Stimulated activated CD4-positive, alpha-beta T cell treated with anti-CD3 and anti-CD28 coated beads, Interleukin-15, amount 100 ng/mL, for 24 hours (primary cell): ENCODE measurements around the gene RHOH.

ENCODE experiments used
- DNase-seq: peaks from one replicate; pipeline ENCODE4 v3.0.0-alpha.2; 2020

RHOH gene

DNA sequence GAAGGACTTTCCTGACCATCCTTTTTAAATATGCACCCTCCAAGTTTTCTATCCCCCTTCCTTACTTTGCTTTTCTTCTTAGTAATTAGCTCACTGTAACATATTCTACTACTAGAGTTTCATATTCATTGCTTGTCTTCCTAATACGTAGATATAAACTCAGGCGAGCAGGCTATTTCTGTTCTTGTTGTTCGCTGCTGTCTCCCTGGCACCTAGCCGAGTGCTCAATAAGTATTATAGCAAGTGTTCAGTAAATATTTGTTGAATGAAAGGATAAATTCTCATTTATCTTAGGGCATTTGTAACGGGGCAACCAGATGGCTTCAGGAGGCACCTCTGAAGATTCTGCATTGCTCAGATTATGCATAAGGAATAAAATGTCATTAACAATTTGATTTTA is 6.8 kb upstream of the RHOH start:
- DNase-seq: no peak

DNA sequence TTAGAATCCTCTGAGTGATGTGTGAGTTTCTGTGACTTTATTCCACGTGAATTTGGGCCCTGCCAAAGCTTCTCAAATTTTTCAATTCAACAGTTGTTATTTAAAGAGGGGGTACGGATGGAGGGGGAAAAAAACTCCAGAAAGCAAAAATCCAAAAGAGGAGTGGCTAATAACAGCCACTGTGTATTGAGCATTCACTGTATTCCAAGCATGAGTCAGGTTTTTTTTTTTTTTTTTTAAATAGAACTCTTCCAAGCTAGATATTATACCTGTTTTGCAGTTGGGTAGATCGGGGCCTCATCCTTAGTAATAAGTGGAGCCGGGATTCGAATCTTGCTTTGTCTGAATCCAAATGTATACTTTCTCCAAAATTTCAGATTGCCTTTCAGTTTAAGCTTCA is 6.4 kb upstream of the RHOH start:
- DNase-seq: no peak

DNA sequence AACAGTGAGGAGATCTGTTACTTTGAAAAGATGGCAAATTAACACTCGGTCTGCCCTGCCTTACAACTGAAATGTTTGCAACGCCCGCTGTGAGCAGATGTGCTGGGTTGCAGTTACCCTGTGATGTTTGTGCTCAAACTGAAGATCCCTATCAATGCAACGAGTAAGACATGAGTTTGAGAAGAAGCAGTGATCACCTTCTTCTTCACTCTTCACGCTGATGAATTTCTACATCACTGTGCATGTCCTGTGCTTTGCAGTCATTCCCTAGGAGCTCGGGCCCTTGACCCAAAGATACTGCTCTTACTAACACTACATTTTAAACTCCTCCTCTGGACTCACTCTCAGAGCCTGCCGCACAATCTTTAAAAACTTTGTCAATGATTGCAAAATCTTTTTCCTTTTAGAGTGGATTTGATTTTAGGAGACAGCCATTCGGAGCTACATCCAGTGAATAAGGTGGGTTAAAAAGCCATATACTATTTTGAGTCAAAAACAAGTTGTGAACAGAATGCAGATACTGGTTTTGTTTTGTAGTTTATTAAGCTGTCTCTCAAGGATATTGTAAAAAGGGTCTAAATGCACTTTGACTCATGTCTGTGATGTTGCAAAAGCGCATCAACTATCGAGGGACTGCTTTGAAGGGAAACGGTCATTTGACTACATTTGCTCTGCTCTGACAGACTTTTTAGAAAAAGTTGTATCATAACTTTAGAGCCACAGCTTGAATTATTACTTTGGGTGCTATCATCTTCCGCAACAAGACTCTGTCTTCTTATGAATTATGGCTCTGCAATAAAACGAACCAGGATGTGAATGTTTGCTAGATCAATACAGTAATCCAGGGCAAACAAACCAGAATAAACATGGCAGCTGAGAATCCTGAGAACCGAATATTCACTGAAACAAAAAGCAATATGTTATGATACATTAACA is 5.7 kb upstream of the RHOH start:
- no peak for DNase-seq

GRCh38 chr4:40192114-40193015 is 4.5 kb upstream of the RHOH start:
- no peak for DNase-seq

DNA sequence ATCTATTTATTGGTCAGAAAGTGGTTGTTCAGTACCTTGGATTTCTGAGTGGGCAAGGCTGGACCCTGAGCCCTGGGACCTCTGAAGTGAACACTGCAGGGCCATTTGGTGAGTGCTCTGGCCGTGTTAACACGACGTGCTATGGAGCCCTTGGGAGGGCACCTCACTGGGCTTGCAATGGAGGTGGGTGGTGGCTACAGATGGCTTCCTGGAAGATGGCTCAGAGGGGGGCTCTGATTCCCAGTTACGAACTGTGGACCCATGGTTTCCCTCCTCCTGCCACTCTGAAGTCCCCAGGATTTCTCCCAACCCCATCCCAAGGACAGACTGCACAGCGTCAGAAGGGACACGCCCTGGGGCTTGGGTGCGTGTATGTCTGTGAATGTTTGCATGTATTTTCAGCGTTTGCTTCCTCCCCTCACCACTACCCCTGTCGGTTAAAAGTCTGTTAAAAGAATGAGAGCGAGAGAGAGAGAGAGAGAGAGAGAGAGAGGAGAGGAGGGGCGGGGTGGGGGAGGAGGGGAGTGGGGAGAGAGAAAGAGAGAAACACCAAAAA is 3.7 kb upstream of the RHOH start:
- no peak for DNase-seq

- DNase-seq: no peak
These were observed 3.3 kb upstream of the RHOH start for GRCh38 chr4:40193578-40193977.

GRCh38 chr4:40194602-40195161 is 2.1 kb upstream of the RHOH start:
- DNase-seq: peak; percentile 55

GRCh38 chr4:40195182-40196177 is 1.4 kb upstream of the RHOH start:
- DNase-seq: no peak

DNA sequence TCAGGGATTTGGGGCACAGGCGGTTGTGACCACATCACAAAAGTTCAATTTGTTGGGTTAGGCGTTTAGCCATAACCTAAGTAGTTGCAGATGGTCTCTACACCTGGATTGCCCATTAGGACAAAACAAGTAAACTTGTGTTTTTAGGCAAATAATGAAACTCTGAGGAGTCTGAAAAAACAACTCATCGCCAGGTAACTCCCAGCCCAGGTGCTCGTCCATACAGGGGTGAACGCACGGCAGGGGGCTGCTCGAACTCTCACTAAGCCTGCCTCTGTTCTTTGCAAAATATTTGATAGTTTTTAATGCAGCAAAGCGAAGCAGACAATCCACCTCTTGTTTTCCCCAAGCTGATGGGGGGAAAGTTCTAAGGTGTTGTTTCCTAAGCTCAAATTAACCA is 559 bp upstream of the RHOH start:
- DNase-seq: no peak

DNA sequence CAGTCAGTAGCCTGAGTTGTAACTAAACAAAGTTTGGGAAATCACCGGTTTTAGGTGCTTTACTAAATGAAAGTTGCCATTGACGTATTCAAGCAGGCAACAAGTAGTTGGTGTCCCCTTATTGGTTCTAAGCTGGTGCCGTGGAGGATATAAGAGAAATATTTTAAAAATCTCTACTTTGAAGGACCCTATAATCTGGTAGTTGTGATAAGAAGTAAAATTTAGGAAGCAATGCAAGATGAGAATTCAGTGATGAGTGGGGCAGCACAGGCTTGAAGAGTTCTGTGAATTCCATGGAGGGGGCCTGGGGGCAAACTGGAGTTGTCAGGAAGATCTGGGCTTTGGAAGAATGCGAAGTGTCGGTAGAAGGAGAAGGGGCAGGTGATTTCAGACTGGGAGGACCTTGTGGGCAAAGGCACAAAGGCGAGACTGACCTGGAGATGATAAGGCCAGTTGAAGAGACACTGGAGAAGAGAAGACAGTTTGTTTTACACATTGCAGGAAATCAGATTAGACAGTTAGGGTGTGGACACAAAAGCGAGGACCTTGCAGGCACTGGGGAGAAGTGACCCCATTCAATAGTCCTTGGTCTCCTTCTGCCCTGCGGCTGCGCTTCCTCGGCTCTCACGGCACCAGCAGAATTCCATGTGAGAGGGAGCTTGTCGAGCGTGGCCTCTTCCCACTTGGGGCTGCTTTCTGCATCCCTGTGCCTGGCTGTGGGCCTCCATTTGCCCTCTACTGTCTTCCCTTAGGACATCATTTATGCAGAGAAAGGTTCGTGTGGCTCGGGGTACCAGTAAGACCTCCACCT is 1.3 kb downstream of the RHOH start:
- DNase-seq: no peak

DNA sequence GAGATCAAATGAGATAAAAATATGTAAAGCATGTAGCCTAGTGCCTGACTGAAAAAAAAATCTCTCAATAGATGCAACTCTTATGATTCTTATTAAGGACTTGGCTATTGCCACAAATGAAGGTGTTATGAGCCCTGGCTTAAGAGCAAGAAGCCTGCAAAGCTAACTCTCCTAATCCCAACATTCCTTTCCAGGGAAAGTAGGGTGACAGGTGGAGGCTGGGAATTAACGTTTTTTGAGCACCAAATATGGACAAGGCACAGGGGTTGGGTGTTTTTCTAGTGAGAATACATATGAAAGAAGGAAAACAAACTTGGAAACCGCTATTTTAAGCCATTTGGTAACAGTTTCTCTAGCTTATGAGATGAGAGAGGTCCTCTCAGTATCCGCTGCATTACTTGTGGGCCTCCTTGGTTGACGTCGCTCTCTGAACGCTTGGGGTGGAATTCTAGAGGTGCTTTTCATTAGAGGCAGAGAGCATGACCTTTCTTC is 2.4 kb downstream of the RHOH start:
- no peak for DNase-seq

DNA sequence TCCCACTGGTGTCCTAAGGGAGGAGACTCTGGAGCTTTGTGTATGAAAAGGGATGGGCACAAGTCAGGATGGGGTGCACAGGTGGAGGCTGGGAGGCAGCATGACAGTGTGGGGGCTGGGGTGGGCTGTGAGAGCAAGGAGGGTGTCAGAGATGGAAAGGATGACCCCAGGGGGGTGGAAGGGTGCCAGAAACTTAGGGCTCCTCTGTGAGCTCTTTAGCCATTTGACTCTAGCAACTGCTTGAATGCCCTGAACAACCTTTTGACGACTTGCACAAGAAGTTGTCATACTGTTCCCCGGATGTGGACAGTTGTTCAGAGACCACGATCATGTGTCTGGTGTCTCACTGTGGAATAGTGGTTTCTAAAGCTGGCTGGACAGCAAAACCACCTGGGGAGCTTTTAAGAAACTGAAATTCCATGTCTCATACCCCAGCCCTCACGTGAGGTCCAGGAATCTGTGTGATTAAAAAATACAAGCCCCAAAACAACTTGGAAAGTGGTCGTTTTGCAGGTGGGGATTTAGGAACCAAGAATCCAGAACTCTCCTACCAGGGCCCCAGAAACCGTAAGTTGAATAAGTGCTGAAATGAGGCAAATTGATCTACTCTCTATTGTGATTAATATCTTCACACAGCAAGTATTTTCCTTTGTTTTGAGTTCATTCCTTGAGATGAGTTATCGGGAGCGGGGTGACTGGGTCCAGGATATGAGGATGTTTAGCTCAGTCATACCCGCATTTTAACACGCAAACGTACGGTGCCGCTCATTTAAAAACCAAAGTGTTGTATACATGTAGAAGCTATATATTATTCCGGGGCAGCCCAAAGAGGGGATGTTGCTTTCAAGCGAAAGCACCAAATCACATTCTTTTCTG is 3.4 kb downstream of the RHOH start:
- peak; percentile 82 for DNase-seq

- DNase-seq: no peak
These were observed 4.3 kb downstream of the RHOH start for GRCh38 chr4:40200875-40201801.

DNA sequence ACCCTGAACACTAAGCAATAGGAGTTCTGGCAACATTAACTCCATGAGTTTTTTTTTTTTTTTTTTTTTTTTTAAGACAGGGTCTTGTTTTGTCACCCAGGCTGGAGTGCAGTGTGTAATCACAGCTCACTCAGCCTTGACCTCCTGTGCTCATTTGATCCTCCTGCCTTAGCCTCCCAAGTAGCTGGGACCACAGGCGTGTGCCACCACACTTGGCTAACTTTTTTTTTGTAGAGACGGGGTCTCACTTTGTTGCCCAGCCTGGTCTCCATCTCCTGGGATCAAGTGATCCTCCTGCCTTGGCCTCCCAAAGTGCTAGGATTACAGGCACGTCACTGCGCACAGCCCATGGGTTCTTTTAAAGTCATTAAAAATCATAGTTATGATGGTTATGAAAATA is 5.1 kb downstream of the RHOH start:
- DNase-seq: no peak

GRCh38 chr4:40202474-40202873 is 5.6 kb downstream of the RHOH start:
- no peak for DNase-seq

DNA sequence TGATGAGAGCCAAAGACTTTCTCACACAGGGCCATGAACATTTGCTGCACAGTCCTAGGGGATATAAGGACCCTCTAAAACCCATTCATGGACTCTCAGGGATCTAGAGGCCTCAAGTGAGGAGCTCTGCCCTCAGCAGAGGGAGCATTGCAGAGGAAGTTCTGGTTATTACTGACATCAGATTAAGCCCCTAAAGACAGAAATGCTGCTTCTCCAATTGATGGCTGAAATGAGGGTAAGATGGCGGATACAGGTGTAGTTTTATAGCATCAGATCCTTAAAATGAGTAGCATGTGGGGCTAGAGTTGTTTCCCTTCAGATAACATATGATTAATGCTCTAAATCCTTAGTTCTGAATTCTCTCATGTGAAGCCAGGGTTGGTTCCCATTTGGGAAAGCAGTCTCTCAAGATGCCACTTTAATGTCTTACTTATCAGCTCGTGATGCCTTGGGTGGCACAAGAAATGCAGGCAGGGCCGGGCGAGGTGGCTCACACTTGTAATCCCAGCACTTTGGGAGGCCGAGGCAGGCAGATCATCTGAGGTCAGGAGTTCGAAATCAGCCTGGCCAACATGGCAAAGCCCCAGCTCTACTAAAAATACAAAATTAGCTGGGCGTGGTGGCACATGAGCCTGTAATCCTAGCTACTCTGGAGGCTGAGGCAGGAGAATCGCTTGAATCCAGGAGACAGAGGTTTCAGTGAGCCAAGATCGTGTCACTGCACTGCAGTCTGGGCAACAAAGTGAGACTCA is 7.9 kb downstream of the RHOH start:
- DNase-seq: no peak

GRCh38 chr4:40205259-40206198 is 8.7 kb downstream of the RHOH start:
- no peak for DNase-seq
